Renal cortex interstitium (tissue), 11 donors: ENCODE data around the gene ZNF750. TPM values are rescaled to one million over a fixed set of nuclear protein-coding genes. Genes with fewer than 3 reads are reported as not detected.
"Not testable (repeated sequence)": the region's sequence is repeated elsewhere in the genome, so short reads cannot be mapped to it uniquely, and the experiment has no call there.

Experiments
- DNase-seq, 11 donors: peaks; one replicate each; pipeline ENCODE4 v3.0.0-alpha.2; 2013; ENCODE audit warnings: low read depth in 9 of 11, low spot score in 4 of 11; ENCODE audit errors: extremely low read depth in 1 of 11
- polyA plus RNA-seq, 3 donors: library from polyadenylated mRNA; unstranded; fragments of 120-200 nt; gene quantifications; one replicate each; pipeline ENCODE4 v1.2.1, GENCODE V29; 2013; ENCODE audit not compliant: insufficient read length in 3 of 3

The ZNF750 gene
- polyA plus RNA-seq, 3 donors: 1.6 to 2.0 (median 1.8) TPM

DNA sequence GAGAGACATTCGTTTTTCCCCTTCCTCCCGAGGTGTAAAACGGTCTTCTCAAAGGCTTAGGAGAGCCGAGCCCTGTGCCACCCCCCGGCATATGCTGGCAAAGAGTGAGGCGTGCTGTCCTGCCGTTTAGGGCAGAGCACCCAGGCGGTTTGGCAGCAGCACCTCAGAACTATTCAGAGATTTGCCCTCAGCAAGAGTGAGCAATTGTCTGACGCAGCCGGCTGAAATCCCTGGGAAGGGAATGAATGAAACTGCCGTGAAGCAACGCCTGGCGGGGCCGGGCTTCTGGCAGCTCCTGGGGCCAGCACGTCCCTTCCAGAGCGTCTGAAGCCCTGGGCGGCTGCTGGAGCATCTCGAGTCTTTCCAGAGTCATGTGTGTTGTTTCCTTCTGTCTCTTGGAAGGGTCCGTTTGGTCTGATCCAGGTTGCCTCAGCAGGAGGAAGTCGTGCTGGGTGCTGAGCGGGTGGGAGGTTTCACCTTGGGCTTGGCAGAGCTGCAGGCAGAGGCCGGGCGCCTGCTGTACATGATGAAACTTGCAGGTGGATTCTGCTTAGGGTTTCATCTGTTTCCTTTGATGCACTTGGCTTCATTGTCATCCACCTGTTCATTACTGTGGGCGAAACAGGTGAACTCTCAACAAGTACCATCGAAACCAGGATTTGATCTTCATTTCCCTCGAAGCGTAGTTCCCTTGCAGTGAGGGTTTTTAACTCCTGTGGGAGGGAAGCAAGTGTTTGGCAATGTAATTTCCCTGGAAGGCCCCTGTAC lies 52.6 kb downstream of the ZNF750 start:
- no peak for DNase-seq

DNA sequence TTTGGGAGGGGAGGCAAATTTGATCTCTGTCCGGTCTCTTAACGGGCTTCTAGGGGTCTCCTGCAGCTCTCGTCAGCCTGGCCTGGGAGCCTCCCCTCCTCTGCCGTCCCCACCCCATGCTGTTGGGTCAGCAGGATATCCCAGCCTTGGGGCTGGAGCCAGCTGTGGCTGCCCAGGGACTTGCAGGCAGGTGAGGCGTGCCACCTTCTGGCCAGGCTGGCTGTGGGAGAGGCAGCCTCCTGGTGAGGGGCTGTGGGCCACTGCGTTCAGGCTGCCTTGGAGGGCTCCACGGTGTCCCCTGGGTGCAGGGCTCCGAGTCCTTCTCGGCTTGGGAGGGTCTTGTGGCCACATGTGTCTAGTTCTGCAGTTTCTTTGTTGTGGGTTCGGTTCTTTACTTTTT lies 53.4 kb downstream of the ZNF750 start:
- DNase-seq: no peak

DNA sequence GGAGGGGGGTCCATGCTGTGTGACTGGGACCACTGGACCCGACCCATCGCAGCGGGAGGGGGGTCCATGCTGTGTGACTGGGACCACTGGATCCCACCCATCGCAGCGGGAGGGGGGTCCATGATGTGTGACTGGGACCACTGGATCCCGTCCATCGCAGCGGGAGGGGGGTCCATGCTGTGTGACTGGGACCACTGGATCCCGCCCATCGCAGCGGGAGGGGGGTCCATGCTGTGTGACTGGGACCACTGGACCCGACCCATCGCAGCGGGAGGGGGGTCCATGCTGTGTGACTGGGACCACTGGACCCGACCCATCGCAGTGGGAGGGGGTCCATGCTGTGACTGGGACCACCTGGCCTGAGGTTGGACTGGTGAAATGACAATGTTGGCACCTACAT lies 54.2 kb downstream of the ZNF750 start:
- not testable (repeated sequence) for DNase-seq

DNA sequence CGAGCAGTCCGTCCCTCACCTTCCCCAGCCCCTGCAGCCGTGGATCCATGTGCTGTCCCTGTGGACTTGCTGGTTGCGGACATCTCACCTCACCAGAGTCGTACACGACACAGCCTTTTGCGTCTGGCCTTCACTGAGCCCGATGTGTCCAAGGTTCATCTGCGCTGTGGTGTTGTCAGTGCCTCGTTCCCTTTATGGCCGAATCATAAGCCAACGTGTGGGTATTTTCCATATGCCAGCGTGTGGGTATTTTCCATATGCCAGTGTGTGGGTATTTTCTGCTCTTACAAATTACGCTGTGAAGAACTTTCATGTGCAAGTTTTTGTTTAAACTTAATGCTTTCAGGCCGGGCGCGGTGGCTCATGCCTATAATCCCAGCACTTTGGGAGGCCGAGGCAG lies 56.3 kb downstream of the ZNF750 start:
- DNase-seq: no peak

DNA sequence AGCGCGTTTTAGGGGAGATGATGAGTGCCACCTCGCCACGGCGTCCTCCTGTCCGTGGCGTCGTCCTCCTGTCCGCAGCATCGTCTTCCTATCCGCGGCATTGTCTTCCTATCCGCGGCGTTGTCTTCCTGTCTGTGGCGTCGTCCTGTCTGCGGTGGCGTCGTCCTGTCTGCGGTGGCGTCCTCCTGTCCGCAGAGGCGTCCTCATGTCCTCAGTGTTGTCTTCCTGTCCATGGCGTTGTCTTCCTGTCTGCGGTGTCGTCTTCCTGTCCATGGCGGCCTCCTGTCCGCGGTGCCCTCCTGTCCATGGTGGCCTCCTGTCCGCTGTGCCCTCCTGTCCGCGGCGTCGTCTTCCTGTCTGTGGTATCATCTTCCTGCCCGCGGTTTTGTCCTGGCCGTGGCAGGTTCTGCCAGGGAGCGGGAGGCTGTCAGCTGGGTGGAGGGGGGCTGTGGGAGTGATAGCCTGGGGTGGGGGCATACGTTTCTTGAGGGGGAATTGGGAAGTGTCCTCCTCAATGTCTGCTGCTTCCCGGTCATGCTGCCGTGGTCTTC lies 57.1 kb downstream of the ZNF750 start:
- no peak for DNase-seq

DNA sequence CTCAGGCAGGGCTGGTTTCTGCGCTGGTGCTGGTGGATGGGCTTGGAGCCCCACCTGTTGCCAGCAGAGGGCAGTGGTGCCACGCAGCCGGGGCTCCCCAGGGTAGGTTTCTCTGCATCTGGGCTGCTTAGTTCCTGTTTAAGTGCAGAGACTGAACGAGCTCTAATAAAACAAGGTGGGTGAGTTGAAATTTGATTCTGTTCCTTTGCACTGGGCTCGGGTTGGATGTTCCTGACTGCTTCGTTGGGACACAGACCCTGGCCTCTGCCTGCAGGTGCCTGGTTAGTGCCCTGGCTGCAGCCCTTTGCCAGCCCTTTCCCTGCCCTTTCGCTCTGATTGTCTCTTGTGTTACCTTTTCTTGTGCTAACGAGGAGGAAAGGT lies 57.9 kb downstream of the ZNF750 start:
- DNase-seq: peak in 10 of 11 donors; percentile 57 to 79 (median 74)

DNA sequence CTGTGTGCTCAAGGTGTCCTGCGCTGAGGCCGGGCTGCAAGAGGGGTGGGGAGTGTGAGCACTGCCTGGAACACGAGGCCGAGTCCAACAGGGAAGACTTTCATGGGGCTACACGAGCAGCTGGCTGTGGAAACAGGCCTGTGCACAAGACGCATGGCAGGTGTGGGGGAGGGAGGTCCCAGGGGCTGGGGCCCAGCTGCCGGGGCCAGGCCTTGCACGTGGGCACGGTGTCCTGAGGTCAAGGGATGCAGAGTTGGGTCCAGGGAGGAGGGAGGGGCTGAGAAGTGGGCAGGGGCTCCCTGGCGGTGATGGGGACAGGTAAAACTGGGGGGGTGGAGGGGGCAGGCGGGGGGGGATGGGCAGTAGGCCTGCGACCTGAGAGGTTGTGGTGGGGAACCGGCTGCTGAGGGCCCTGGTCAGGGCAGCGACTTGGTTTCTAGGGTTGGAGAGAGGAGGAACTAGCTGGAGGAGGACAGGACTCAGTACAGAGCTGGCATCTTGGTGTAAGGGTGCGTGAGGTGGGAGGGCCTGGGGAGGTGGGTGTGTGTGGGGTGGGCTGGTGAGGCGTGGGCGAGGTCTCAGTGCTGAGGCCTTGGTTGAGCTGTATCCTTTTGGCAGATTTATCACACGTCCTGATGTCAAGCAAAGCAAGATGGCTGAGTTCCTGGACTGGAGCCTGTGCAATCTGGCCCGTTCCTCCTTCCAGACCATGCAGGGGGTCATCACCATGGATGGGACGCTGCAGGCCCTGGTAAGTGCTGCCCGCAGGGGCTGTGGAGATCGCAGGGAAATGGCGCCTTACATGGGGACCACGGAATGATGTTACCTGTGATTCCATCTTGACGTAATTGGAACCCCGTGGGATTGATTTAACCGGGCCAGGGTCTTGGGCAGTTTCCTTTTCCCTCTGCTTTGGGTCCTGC lies 58.6 kb downstream of the ZNF750 start:
- DNase-seq: no peak

DNA sequence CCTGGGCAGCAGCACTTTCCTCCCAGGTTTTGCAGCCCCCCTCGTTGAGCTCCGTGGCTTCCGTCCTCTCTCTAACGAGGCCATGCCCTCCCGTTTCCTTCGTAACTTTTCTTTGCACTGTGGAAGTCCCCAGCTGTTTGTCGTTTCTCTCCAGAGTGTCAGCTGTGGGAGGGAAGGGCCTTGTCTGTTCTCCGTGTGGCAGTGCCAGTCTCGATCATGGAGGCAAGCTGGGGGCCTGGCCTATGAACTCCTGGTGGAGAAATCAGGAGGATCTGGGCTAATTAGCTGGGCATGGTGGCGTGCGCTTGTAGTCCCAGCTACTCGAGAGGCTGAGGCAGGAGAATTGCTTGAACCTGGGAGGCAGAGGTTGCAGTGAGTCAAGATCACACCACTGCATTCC lies 59.6 kb downstream of the ZNF750 start:
- no peak for DNase-seq

DNA sequence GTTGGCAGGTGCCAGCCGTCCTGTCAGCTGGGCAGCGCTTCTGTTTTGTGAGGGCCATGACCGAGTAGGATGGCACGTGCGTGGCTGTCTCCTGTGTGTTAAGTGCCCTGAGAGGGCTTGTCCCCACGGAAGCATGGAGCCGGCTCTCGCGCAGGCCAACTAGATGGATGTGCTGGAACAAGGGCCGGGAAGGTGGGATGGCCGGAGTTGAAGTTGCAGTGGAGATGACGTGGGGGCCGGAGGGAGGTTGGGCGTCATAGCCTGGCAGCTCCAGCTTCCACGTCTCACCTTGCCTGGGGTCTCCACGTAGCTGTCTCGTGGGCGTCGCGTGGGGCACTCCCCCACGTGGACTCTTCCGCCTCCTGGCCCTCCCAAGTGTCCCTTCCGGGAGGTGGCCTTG lies 60.3 kb downstream of the ZNF750 start:
- no peak for DNase-seq

Other genes with a start within 250 kb of the ZNF750 start
- 10 to 100 TPM; 91.4 to 99.4 (median 95.9) TPM for gene WDR45B, start 191.6 kb downstream of the ZNF750 start, polyA plus RNA-seq
- 10 to 100 TPM; 16.7 to 22.5 (median 17.4) TPM for gene RAB40B, start 141.3 kb downstream of the ZNF750 start, polyA plus RNA-seq
- 10 to 100 TPM; 46.5 to 49.5 (median 46.6) TPM for gene FN3KRP, start 123.3 kb downstream of the ZNF750 start, polyA plus RNA-seq
- gene FN3K, start 104.4 kb downstream of the ZNF750 start, polyA plus RNA-seq: 10 to 100 TPM; 28.1 to 49.5 (median 31.7) TPM
- 10 to 100 TPM; 62.9 to 91.6 (median 74.2) TPM for gene TBCD, start 88.0 kb downstream of the ZNF750 start, polyA plus RNA-seq
- gene METRNL, start 239.6 kb upstream of the ZNF750 start, polyA plus RNA-seq: 10 to 100 TPM; 34.3 to 65.4 (median 61.8) TPM